IMR-90 (cell line): ENCODE data around the gene ANK2. TPM values are rescaled to one million over a fixed set of nuclear protein-coding genes. Genes with fewer than 3 reads are reported as not detected.

ENCODE experiments used
- ATAC-seq: fragments of 200-7000 bp; cut with Tn5 transposase; 2 replicates; pipeline ENCODE4 v1.9.1; 2020; ENCODE audit warnings: low read depth, mild to moderate bottlenecking, moderate library complexity
- BruUV-seq: library from RNA; stranded (reverse); fragments of 400-500 nt; replicated peaks from 2 replicates; lab custom pipeline; 2021; lab: Mats Ljungman, UMichigan
- CTCF ChIA-PET: fragments of 300-600 bp; formaldehyde crosslinking; extraction: SDS; loops from one replicate; lab custom pipeline; 2021; ENCODE audit warnings: antibody characterized with exemption; lab: Yijun Ruan, JAX
- POLR2A ChIA-PET: fragments of 300-600 bp; sonication (Branson Sonifier 250); formaldehyde crosslinking; loops from one replicate; lab custom pipeline; 2022; ENCODE audit warnings: antibody characterized with exemption; ENCODE audit not compliant: unreplicated experiment; lab: Charles Lee
- DNase-seq: peaks from one replicate; pipeline ENCODE4 v3.0.0; 2013
- H2AFZ ChIP-seq: replicated peaks from 2 replicates; pipeline ENCODE3; 2013; ENCODE audit warnings: low read length, mild to moderate bottlenecking; ENCODE audit not compliant: poor library complexity
- H2AK5ac ChIP-seq: 2 replicates; pipeline ENCODE4 v1.6.1; 2013; ENCODE audit warnings: low read depth, low read length, inconsistent platforms
- H2AK9ac ChIP-seq: replicated peaks from 2 replicates; pipeline ENCODE3; 2013; ENCODE audit warnings: mild to moderate bottlenecking, low read depth, low read length, moderate library complexity; ENCODE audit not compliant: poor library complexity
- H2BK120ac ChIP-seq: 2 replicates; pipeline ENCODE4 v1.6.1; 2013; ENCODE audit warnings: low read depth, low read length, inconsistent platforms
- H2BK15ac ChIP-seq: 3 replicates; pipeline ENCODE4 v1.6.1; 2013; ENCODE audit warnings: low read depth, low read length, inconsistent platforms
- H2BK20ac ChIP-seq: 2 replicates; pipeline ENCODE4 v1.6.1; 2013; ENCODE audit warnings: low read depth, mild to moderate bottlenecking, inconsistent platforms, low read length, moderate library complexity
- H2BK5ac ChIP-seq: 2 replicates; pipeline ENCODE4 v1.6.1; 2013; ENCODE audit warnings: mild to moderate bottlenecking, low read depth, low read length, inconsistent platforms; ENCODE audit not compliant: poor library complexity, severe bottlenecking
- H3K14ac ChIP-seq: replicated peaks from 2 replicates; pipeline ENCODE4 v1.6.1; 2013; ENCODE audit warnings: low read depth, low read length, inconsistent platforms
- H3K18ac ChIP-seq: 2 replicates; pipeline ENCODE4 v1.6.1; 2013; ENCODE audit warnings: low read depth, low read length, control low read depth
- H3K23ac ChIP-seq: 2 replicates; pipeline ENCODE4 v1.6.1; 2013; ENCODE audit warnings: low read depth, low read length, inconsistent platforms
- H3K27ac ChIP-seq: 2 replicates; pipeline ENCODE4 v1.5.1; 2013; ENCODE audit warnings: mild to moderate bottlenecking, control low read depth, low read length; ENCODE audit not compliant: insufficient read depth
- H3K27me3 ChIP-seq: 2 replicates; pipeline ENCODE4 v1.6.1; 2013; ENCODE audit warnings: low read length; ENCODE audit not compliant: control insufficient read depth, insufficient read depth
- H3K36me3 ChIP-seq: 2 replicates; pipeline ENCODE4 v1.6.1; 2013; ENCODE audit warnings: low read length, mixed read lengths; ENCODE audit not compliant: control insufficient read depth, insufficient read depth
- H3K4ac ChIP-seq: 2 replicates; pipeline ENCODE4 v1.6.1; 2013; ENCODE audit warnings: low read depth, low read length, inconsistent platforms
- H3K4me1 ChIP-seq: 2 replicates; pipeline ENCODE4 v1.6.1; 2013; ENCODE audit warnings: low read length, mixed read lengths; ENCODE audit not compliant: control insufficient read depth, insufficient read depth
- H3K4me2 ChIP-seq: 2 replicates; pipeline ENCODE4 v1.6.1; 2013; ENCODE audit warnings: low read depth, mild to moderate bottlenecking, control low read depth, low read length, moderate library complexity
- H3K4me3 ChIP-seq: 2 replicates; pipeline ENCODE4 v1.5.1; 2013; ENCODE audit warnings: low read depth, mild to moderate bottlenecking, control low read depth, low read length, moderate library complexity; ENCODE audit not compliant: insufficient read depth
- H3K56ac ChIP-seq: 2 replicates; pipeline ENCODE4 v1.6.1; 2013; ENCODE audit warnings: low read length, inconsistent platforms; ENCODE audit not compliant: insufficient read depth; ENCODE audit errors: extremely low read depth
- H3K79me1 ChIP-seq, 2 experiments: 2 replicates each; pipeline ENCODE4 v1.6.1; 2013; ENCODE audit warnings: low read length in 2 of 2, inconsistent platforms in 1 of 2, low read depth in 1 of 2
- H3K9ac ChIP-seq: 2 replicates; pipeline ENCODE4 v1.6.1; 2013; ENCODE audit warnings: low read depth, low read length, control low read depth
- H3K9me1 ChIP-seq: 2 replicates; pipeline ENCODE4 v1.6.1; 2013; ENCODE audit warnings: low read length, inconsistent platforms; ENCODE audit not compliant: insufficient read depth
- H3K9me3 ChIP-seq: 2 replicates; pipeline ENCODE4 v1.6.1; 2013; ENCODE audit warnings: low read length; ENCODE audit not compliant: control insufficient read depth, insufficient read depth
- H4K20me1 ChIP-seq: 2 replicates; pipeline ENCODE4 v1.6.1; 2013; ENCODE audit warnings: low read length, inconsistent platforms; ENCODE audit not compliant: insufficient read depth
- H4K5ac ChIP-seq: 2 replicates; pipeline ENCODE4 v1.6.1; 2013; ENCODE audit warnings: mild to moderate bottlenecking, low read depth, low read length, control low read depth
- H4K8ac ChIP-seq, 2 experiments: 2 replicates each; pipeline ENCODE4 v1.6.1; 2013; ENCODE audit warnings: low read depth in 2 of 2, low read length in 2 of 2, control low read depth in 1 of 2, inconsistent platforms in 1 of 2
- H4K91ac ChIP-seq: 2 replicates; pipeline ENCODE4 v1.6.1; 2013; ENCODE audit warnings: low read depth, low read length, inconsistent platforms; ENCODE audit not compliant: insufficient read depth
- BHLHE40 ChIP-seq: fragments of 150-350 bp; IDR thresholded peaks from 2 replicates; pipeline ENCODE4 v1.6.1; 2016; ENCODE audit warnings: mild to moderate bottlenecking, low read depth, low read length
- CEBPB ChIP-seq: IDR thresholded peaks from 2 replicates; pipeline ENCODE4 v1.6.1; 2012; ENCODE audit warnings: low read depth, low read length, improper control_type of control experiment
- CHD1 ChIP-seq: IDR thresholded peaks from 2 replicates; pipeline ENCODE4 v1.6.1; 2012; ENCODE audit warnings: low read depth, low read length, improper control_type of control experiment
- CTCF ChIP-seq: conservative IDR thresholded peaks from 2 replicates; pipeline ENCODE4 v1.5.1; 2012; ENCODE audit warnings: mild to moderate bottlenecking, low read depth, low read length, improper control_type of control experiment
- FOS ChIP-seq: fragments of 150-350 bp; IDR thresholded peaks from 2 replicates; pipeline ENCODE4 v1.6.1; 2016; ENCODE audit warnings: low read depth, low read length
- MAFK ChIP-seq: IDR thresholded peaks from 2 replicates; pipeline ENCODE4 v1.6.1; 2012; ENCODE audit warnings: low read depth, low read length, improper control_type of control experiment
- MXI1 ChIP-seq: IDR thresholded peaks from 2 replicates; pipeline ENCODE4 v1.6.1; 2012; ENCODE audit warnings: low read depth, mild to moderate bottlenecking, low read length, moderate library complexity, borderline replicate concordance
- NFE2L2 ChIP-seq: fragments of 150-350 bp; IDR thresholded peaks from 2 replicates; pipeline ENCODE4 v1.6.1; 2016; ENCODE audit warnings: low read depth, mild to moderate bottlenecking, low read length
- RAD21 ChIP-seq: IDR thresholded peaks from 2 replicates; pipeline ENCODE4 v1.6.1; 2012; ENCODE audit warnings: low read length, improper control_type of control experiment
- RCOR1 ChIP-seq: IDR thresholded peaks from 2 replicates; pipeline ENCODE4 v1.6.1; 2012; ENCODE audit warnings: mild to moderate bottlenecking, low read length, improper control_type of control experiment; ENCODE audit not compliant: insufficient replicate concordance
- WGBS, 2 experiments: methylation state at CpG; one replicate each; pipeline versions ENCODE4 v1.1.5 to v1.1.7; 2013; ENCODE audit warnings: missing lambda C conversion rate in 2 of 2; ENCODE audit not compliant: insufficient read length in 1 of 2; ENCODE audit errors: extremely low coverage in 2 of 2; 5-methylcytosine and 5-hydroxymethylcytosine counted together
- dilution Hi-C: fragments of 300-500 bp; cut with HindIII; formaldehyde crosslinking; loops from one replicate; pipeline ENCODE4 v1.14.3; 2018; ENCODE audit warnings: low sequenced_read_pairs; ENCODE audit not compliant: unreplicated experiment
- in situ Hi-C: fragments of 300-500 bp; cut with MboI; formaldehyde crosslinking; loops from 3 replicates; pipeline ENCODE4 v1.14.3; 2019; ENCODE audit warnings: low sequenced_read_pairs, inconsistent platforms, mixed read lengths
- intact Hi-C: fragments of 100-400 bp; cut with micrococcal nuclease; formaldehyde crosslinking; loops from 2 replicates; pipeline ENCODE4 v1.10.0; 2022
- polyA plus RNA-seq, 3 experiments: library from polyadenylated mRNA; depleted of rRNA; stranded (reverse); fragments of >200 nt; gene quantifications; 2 replicates each; pipeline ENCODE4 v1.2.3, GENCODE V29; 2012; ENCODE audit warnings: low replicate concordance in 1 of 3
- total RNA-seq: library from RNA; depleted of rRNA; stranded (reverse); fragments of >200 nt; gene quantifications from 2 replicates; pipeline ENCODE4 v1.2.3, GENCODE V29; 2012
- TF ChIP-seq, protein P1 (sequence below): fragments of 150-350 bp; IDR thresholded peaks from 2 replicates; pipeline ENCODE4 v1.6.1; 2016; ENCODE audit warnings: low read depth, mild to moderate bottlenecking, low read length, moderate library complexity, borderline replicate concordance

The ANK2 gene
- total and polyA plus RNA-seq, 2 of the 4 experiments (the other 2 are of a cell fraction): 0.82 to 6.6 TPM

DNA sequence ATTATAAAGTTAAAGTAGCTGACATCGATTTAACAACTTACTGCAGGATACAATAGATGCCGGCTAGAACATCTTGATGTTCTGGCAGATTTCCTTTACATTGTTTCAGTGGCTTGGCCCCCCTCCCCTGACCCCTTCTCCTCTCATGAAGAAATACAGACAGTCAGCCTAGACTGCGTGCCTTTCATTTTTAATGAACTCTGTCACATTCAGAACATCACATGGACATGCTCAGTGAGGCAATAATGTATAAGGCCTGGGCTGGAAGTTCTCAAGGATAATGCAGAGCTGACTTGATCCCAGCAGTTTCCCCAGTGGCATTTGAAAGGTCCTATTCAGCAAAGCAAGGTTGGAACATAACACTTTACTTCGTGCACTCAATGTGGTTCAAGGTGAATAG, 239.2 kb downstream of the ANK2 start:
- in situ Hi-C loops (loop anchor here (25.0 kb wide), 1 partner anchor 1099 kb away; no protein-coding TSS in a partner anchor), intact Hi-C loops (no loop called here), dilution Hi-C loops (no loop called here)
- H4K20me1 ChIP-seq: no peaks in the 10 kb centered on the region
- H3K79me1 ChIP-seq: no peaks in the 10 kb centered on the region
- 80% methylated on average over 1 of the region's 4 CpGs; no CpG with 5 or more reads in 1 of the 2 experiments for WGBS, 2 experiments
- H2BK120ac ChIP-seq: no peak overlapping the region
- H2BK20ac ChIP-seq: no peak overlapping the region
- H3K23ac ChIP-seq: no peak overlapping the region
- no peak overlapping the region for H2BK15ac ChIP-seq
- H3K27ac ChIP-seq: no peak overlapping the region
- no peak overlapping the region for H3K9ac ChIP-seq
- H3K56ac ChIP-seq: no peak overlapping the region
- H2BK5ac ChIP-seq: no peak overlapping the region
- no peak overlapping the region for H3K14ac ChIP-seq
- H4K8ac ChIP-seq: no peak overlapping the region
- TF ChIP-seq CHD1 (no peak), MXI1 (no peak), CTCF (no peak), CEBPB (no peak), RCOR1 (no peak), FOS (no peak), MAFK (no peak), BHLHE40 (no peak), NFE2L2 (no peak), RAD21 (no peak)
- TF ChIP-seq, protein P1, sequence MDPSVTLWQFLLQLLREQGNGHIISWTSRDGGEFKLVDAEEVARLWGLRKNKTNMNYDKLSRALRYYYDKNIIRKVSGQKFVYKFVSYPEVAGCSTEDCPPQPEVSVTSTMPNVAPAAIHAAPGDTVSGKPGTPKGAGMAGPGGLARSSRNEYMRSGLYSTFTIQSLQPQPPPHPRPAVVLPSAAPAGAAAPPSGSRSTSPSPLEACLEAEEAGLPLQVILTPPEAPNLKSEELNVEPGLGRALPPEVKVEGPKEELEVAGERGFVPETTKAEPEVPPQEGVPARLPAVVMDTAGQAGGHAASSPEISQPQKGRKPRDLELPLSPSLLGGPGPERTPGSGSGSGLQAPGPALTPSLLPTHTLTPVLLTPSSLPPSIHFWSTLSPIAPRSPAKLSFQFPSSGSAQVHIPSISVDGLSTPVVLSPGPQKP: no peak
- no peaks in the 10 kb centered on the region for H3K36me3 ChIP-seq
- no peak overlapping the region for H3K4me3 ChIP-seq
- no peak overlapping the region for H3K4me2 ChIP-seq
- peaks cover 5% of the 10 kb centered on the region for H3K4me1 ChIP-seq
- POLR2A ChIA-PET: no interaction called here
- no peak overlapping the region for H2AK9ac ChIP-seq
- no peak overlapping the region for H3K4ac ChIP-seq
- H3K18ac ChIP-seq: no peak overlapping the region
- no peak overlapping the region for H4K5ac ChIP-seq
- ATAC-seq (no peak), DNase-seq (no peak)
- H3K9me1 ChIP-seq: no peaks in the 10 kb centered on the region; the same call in 1 of the 2 replicates
- H2AFZ ChIP-seq: no peak overlapping the region
- BruUV-seq: no TSS peak
- H3K27me3 ChIP-seq: no peaks in the 10 kb centered on the region
- no peak overlapping the region for H4K91ac ChIP-seq
- H3K9me3 ChIP-seq: no peaks in the 10 kb centered on the region
- CTCF ChIA-PET: interaction anchor here (1.0 kb wide), 1 partner anchor 17 kb away, joined by 5 read pairs; no protein-coding TSS in a partner anchor
- H2AK5ac ChIP-seq: no peak overlapping the region
